HFF-Myc (cell line): ENCODE data around the gene TMEM256.

Source experiments
- DNase-seq: peaks from one replicate; pipeline ENCODE4 v3.0.0-alpha.2; 2011; ENCODE audit warnings: low read depth; ENCODE audit errors: extremely low read depth
- H3K4me3 ChIP-seq: replicated peaks from 2 replicates; pipeline ENCODE4 v1.5.1; 2011; ENCODE audit warnings: low read depth, mild to moderate bottlenecking, control low read depth, low read length
- TF ChIP-seq, protein P1 (sequence below): IDR thresholded peaks from 2 replicates; pipeline ENCODE4 v1.5.1; 2012; ENCODE audit warnings: mild to moderate bottlenecking, low read depth, low read length, control low read depth; ENCODE audit errors: missing control alignments

TMEM256 gene

DNA sequence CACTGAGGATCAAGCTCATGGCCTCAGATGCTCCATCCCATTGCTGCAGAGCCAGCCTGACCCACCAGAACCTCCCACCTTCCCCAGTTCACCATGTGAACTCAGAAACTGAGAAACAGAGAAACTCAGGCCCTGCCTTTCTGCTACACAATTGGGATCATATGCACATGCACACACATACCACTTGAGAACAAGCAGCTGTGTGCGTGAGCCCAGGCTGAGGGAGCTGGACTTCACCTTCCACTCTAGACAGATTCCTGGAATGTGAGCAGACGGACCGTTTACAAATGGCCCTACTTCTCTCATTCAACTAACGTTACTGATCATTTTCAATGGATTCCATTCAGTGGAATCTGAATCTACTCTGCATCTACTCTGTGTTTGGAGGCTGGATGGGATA is 19.8 kb upstream of the TMEM256 start:
- TF ChIP-seq, protein P1, sequence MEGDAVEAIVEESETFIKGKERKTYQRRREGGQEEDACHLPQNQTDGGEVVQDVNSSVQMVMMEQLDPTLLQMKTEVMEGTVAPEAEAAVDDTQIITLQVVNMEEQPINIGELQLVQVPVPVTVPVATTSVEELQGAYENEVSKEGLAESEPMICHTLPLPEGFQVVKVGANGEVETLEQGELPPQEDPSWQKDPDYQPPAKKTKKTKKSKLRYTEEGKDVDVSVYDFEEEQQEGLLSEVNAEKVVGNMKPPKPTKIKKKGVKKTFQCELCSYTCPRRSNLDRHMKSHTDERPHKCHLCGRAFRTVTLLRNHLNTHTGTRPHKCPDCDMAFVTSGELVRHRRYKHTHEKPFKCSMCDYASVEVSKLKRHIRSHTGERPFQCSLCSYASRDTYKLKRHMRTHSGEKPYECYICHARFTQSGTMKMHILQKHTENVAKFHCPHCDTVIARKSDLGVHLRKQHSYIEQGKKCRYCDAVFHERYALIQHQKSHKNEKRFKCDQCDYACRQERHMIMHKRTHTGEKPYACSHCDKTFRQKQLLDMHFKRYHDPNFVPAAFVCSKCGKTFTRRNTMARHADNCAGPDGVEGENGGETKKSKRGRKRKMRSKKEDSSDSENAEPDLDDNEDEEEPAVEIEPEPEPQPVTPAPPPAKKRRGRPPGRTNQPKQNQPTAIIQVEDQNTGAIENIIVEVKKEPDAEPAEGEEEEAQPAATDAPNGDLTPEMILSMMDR: no peak
- H3K4me3 ChIP-seq: no peak overlapping the region
- DNase-seq: no peak

DNA sequence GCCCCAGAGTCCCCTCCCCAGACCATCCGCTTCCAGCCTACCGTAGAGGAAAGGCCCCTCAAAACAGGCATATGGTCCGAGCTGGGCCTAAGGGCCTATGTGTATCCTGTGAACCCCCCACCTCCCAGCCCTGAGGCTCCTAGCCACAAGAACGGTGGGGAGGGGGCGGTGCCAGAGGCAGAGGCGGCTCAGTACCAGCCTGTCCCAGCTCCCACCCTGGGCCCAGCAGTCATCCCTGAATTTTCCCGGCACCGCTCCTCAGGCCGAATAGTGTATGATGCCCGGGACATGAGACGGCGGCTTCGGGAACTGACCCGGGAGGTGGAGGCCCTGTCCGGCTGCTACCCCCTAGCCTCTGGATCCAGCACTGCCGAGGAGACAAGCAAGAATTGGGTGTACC is 17.3 kb upstream of the TMEM256 start:
- H3K4me3 ChIP-seq: no peak overlapping the region

DNA sequence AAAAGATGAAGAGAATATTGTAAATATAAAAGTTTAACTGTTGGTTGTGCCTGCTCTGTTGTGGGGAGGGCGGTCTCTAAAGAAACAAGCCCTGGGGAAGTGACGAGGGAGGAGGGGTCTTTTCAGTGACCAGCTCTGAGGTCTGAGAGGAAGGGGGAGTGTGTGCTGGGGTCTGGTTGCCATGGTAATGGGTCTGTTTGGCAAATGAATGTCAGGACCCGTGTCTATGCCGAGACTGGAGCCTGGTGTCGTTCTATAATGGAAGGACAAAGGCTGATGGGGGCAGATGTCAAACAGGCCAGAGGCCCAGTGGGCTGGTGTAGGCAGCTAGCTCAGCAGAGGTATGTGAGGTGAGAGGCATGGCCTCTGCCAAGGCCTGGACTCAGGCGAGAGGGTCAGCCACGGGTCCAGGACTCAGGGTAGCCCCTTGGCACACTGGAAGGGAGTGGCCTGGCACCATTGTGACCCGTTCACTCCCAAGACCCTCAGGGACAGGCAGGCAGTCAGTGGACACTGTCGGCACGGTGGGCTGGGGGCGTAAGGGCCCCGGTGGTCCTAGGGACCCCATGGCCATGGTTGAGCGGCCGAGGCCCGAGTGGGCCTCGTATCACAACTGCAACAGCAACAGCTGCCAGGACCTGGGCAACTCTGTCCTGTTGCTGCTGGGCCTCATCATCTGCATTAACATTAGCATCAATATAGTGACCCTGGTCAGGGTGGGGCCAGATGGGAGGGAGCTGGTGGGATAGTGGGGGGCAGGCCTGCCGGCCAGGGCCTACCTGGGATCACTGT is 16.1 kb upstream of the TMEM256 start, which contains the start of gene SPEM1:
Gene SPEM1 (plus strand): TSS at position 506 of the 792 bp plus-strand sequence. CDS start 61 bp downstream, at position 567.
- H3K4me3 ChIP-seq: no peak within 1 kb of the TSS
- no peak for DNase-seq
- TF ChIP-seq, protein P1: no peak

More for the DNA sequence above, 17.3 kb upstream of the TMEM256 start:
- DNase-seq: no peak
- TF ChIP-seq, protein P1: no peak

DNA sequence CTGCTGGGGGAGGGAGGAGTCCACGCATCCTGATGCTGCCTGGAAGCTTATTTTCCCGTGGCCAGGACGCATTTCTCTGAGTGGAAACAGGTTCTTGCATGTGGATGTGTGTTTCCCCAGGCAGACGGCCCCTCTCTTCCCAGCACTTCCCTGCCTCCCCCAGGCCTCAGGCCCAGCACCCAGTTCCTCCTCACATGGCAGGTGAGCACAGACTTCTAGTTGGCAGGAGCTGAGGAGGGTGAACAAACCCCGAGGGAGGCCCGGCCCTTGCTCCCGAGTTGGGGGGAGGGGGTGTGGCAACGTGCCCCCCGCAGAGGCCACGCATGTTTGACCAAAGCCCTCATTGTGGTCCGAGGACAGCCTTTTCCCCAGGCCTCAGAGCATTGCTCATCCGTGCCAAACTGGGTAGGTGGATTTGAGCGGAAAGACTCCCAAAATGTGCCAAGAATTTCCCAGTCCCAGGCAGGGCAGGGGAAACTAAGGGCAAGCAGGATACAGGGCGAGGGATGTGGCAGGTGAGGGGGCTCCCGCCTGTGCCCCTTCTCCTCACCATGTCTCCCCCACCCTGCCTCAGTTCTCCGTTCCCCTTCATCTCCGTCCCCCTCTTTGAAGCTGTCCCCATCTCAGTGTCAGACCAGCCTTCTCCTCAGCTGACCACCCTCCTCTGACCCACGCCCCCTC is 14.7 kb upstream of the TMEM256 start:
- TF ChIP-seq, protein P1: no peak
- no peak for DNase-seq
- no peak overlapping the region for H3K4me3 ChIP-seq

DNA sequence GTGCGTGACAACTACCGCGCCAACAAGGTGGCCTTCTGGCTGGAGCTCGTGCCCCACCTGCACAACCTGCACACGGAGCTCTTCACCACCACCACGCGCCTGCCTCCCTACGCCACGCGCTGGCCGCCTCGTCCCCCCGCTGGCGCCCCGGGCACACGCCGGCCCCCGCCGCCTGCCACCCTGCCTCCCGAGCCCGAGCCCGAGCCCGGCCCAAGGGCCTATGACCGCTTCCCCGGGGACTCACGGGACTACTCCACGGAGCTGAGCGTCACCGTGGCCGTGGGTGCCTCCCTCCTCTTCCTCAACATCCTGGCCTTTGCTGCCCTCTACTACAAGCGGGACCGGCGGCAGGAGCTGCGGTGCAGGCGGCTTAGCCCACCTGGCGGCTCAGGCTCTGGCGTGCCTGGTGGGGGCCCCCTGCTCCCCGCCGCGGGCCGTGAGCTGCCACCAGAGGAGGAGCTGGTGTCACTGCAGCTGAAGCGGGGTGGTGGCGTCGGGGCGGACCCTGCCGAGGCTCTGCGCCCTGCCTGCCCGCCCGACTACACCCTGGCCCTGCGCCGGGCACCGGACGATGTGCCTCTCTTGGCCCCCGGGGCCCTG is 13.3 kb upstream of the TMEM256 start:
- TF ChIP-seq, protein P1: no peak
- no peak for DNase-seq
- H3K4me3 ChIP-seq: no peak overlapping the region

DNA sequence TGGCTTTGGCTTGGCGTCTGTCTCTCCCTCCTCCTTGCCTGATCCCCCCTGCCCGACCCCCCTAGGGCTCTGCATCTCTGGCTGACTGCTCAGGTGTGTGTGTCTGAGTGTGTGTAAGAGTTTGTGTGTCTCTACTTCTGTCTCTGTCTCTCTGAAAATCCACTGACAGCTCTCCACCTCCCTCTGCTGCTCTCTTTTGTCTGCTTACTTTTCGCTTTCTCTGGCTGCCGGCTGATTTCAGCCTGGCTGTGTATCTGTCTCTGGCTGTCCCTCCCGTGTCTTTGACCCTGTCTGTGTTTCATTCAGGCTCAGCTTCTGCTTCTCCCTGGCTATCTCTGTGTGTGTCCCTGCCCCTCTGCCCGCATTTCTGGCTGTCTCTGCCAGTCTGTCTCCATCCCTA is 12.4 kb upstream of the TMEM256 start:
- no peak overlapping the region for H3K4me3 ChIP-seq
- TF ChIP-seq, protein P1: no peak
- no peak for DNase-seq
